Uterus (tissue), 4 donors: ENCODE results near the gene C4BPB. TPM values are rescaled to one million over a fixed set of nuclear protein-coding genes. Genes with fewer than 3 reads are reported as not detected.
"Not testable (repeated sequence)": the region's sequence is repeated elsewhere in the genome, so short reads cannot be mapped to it uniquely, and the experiment has no call there.

Experiments
- DNase-seq, 2 donors: peaks; one replicate each; pipeline ENCODE4 v3.0.0-alpha.2; 2019 to 2020
- H3K27ac ChIP-seq, 2 donors: fragments of 200-600 bp; sonication (generic); 1 replicate in 1 of 2; 2 replicates in 1 of 2; pipeline ENCODE4 v1.5.1; 2016 to 2018
- H3K27me3 ChIP-seq, 2 donors: fragments of 200-600 bp; sonication (generic); one replicate each; pipeline ENCODE4 v1.5.1; 2018 to 2019; ENCODE audit warnings: control low read depth in 1 of 2
- H3K36me3 ChIP-seq, 2 donors: fragments of 200-600 bp; sonication (generic); one replicate each; pipeline ENCODE4 v1.5.1; 2019; ENCODE audit warnings: control low read depth in 1 of 2
- H3K4me1 ChIP-seq, 2 donors: fragments of 200-600 bp; sonication (generic); one replicate each; pipeline ENCODE4 v1.5.1; 2018 to 2019; ENCODE audit warnings: control low read depth in 1 of 2
- H3K4me3 ChIP-seq, 2 donors: fragments of 200-600 bp; sonication (generic); 1 replicate in 1 of 2; 2 replicates in 1 of 2; pipeline ENCODE4 v1.5.1; 2018 to 2019; ENCODE audit warnings: mild to moderate bottlenecking in 1 of 2
- H3K9me3 ChIP-seq, 2 donors: fragments of 200-600 bp; sonication (generic); one replicate each; pipeline ENCODE4 v1.5.1; 2019; ENCODE audit warnings: control low read depth in 1 of 2
- CTCF ChIP-seq, 4 experiments: fragments of 200-600 bp in 2 of 4; fragments of 450-650 bp in 2 of 4; sonication (generic) in 2 of 4; IDR thresholded peaks; one replicate each; pipeline ENCODE4 v1.5.1; 2016 to 2019; ENCODE audit warnings: antibody characterized with exemption in 4 of 4, mild to moderate bottlenecking in 2 of 4, moderate library complexity in 1 of 4
- POLR2A ChIP-seq, 2 donors: fragments of 450-650 bp; IDR thresholded peaks; one replicate each; pipeline ENCODE4 v1.6.1; 2016; ENCODE audit warnings: antibody characterized with exemption in 2 of 2, mild to moderate bottlenecking in 1 of 2, moderate library complexity in 1 of 2
- intact Hi-C: fragments of 100-400 bp; cut with DNase I; formaldehyde crosslinking; loops from one replicate; pipeline ENCODE4 v1.15.1; 2023; ENCODE audit warnings: low total_unique reads
- total RNA-seq, 4 donors: library from RNA; depleted of rRNA in 3 of 4; stranded (reverse); fragments of >200 nt in 3 of 4; gene quantifications; one replicate each; pipeline versions ENCODE4 v1.1.0 to v1.2.4, GENCODE V29; 2014 to 2023
- donor health status: DM: yes; HTN: yes; CAD: no.

C4BPB gene
- not detected for total RNA-seq

- Histone ChIP-seq H3K4me3 (no peak within 1 kb of the TSS), H3K36me3 (no peaks in the 10 kb centered on the region), H3K27ac (no peak within 1 kb of the TSS), H3K9me3 (no peaks in the 10 kb centered on the region), H3K4me1 (no peaks in the 10 kb centered on the region), H3K27me3 (no peaks in the 10 kb centered on the region)
- TF ChIP-seq CTCF (IDR thresholded peaks at IDR 0.05) (no peak), POLR2A (IDR thresholded peaks at IDR 0.05) (no peak)
- no peak for DNase-seq
- intact Hi-C loops = no loop called here
Observed at GRCh38 chr1:207088701-207089626, at the start of gene C4BPB. Gene C4BPB, plus strand, starts transcription at chr1:207088860. Its CDS starts 672 bp downstream, at chr1:207089532.

- H3K27me3 ChIP-seq = no peaks in the 10 kb centered on the region
- TF ChIP-seq POLR2A (IDR thresholded peaks at IDR 0.05) (no peak), CTCF (IDR thresholded peaks at IDR 0.05) (no peak)
- H3K4me1 ChIP-seq = no peaks in the 10 kb centered on the region
- DNase-seq = no peak
- intact Hi-C loops = no loop called here
- H3K4me3 ChIP-seq = no peak overlapping the region
- no peak overlapping the region for H3K27ac ChIP-seq
- no peaks in the 10 kb centered on the region for H3K36me3 ChIP-seq
- no peaks in the 10 kb centered on the region for H3K9me3 ChIP-seq
Observed at GRCh38 chr1:207039380-207040180, 49.1 kb upstream of the C4BPB start.

- no peak for TF ChIP-seq POLR2A (IDR thresholded peaks at IDR 0.05)
- TF ChIP-seq CTCF (IDR thresholded peaks at IDR 0.05) = no peak
- Histone ChIP-seq H3K36me3 (no peaks in the 10 kb centered on the region), H3K4me1 (no peaks in the 10 kb centered on the region), H3K9me3 (no peaks in the 10 kb centered on the region), H3K27me3 (no peaks in the 10 kb centered on the region), H3K4me3 (no peak overlapping the region), H3K27ac (no peak overlapping the region)
- intact Hi-C loops = no loop called here
- DNase-seq = no peak
Observed at GRCh38 chr1:207040181-207040533, 48.5 kb upstream of the C4BPB start.

GRCh38 chr1:207041397-207041796 lies 47.3 kb upstream of the C4BPB start:
- H3K4me1 ChIP-seq, H3K9me3 ChIP-seq, intact Hi-C loops, DNase-seq, H3K27ac ChIP-seq, H3K27me3 ChIP-seq, H3K4me3 ChIP-seq, H3K36me3 ChIP-seq: not testable (repeated sequence)

GRCh38 chr1:207045453-207045852 lies 43.2 kb upstream of the C4BPB start:
- DNase-seq = no peak
- Histone ChIP-seq H3K4me3 (no peak overlapping the region), H3K27me3 (no peaks in the 10 kb centered on the region), H3K27ac (no peak overlapping the region), H3K4me1 (peaks cover 0 to 10% of the 10 kb centered on the region in 2 donors), H3K36me3 (no peaks in the 10 kb centered on the region), H3K9me3 (no peaks in the 10 kb centered on the region)
- intact Hi-C loops = no loop called here
- no peak for TF ChIP-seq CTCF (IDR thresholded peaks at IDR 0.05)
- no peak for TF ChIP-seq POLR2A (IDR thresholded peaks at IDR 0.05)
